ENCODE measurements around the gene TRIP12.
A peak's percentile ranks its signal among the peaks of the same experiment; 100 is the strongest.
"Not testable (repeated sequence)": the region's sequence is repeated elsewhere in the genome, so short reads cannot be mapped to it uniquely, and the experiment has no call there.

The TRIP12 gene

GRCh38 chr2:229921892-229922448 is at the start of gene TRIP12:
TSS of gene TRIP12 (minus strand) at chr2:229922009. CDS start at chr2:229880079, 41,930 bp downstream.
- DNase-seq = peak; percentile 84 to 89

GRCh38 chr2:229971298-229971790 is 49.5 kb upstream of the TRIP12 start:
- no peak for DNase-seq

GRCh38 chr2:229970406-229970805 is 48.6 kb upstream of the TRIP12 start:
- no peak for DNase-seq

DNA sequence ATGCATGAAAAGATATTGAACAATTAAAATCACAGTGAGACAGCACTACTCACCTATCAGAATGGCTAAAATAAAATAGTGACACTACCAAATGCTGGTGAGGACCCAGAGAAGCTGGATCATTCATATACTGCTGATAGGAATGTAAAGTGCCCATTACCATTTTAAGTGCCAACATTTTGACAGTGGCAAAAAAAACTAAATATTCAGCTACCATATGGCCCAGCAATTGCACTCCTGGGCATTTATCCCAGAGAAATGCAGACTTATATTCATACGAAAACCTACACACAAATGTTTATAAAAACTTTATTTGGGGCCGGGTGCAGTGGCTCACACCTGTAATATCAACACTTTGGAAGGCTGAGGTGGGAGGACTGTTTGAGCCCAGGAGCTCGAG is 48.1 kb upstream of the TRIP12 start:
- no peak for DNase-seq

DNA sequence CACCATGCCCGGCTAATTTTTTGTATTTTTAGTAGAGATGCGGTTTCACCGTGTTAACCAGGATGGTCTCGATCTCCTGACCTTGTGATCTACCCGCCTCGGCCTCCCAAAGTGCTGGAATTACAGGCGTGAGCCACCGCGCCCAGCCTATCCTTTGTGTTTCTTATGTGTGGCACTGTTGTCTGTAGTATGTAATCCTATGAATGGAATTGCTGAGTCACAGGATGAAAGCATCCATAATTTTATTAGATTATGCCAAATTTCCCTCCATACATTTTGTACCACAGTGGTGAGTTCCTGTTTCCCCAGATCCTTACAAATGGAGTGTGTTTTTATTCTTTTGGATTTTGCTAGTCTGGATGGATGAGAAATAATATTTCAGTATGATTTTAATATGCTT is 41.8 kb upstream of the TRIP12 start:
- DNase-seq = not testable (repeated sequence)

- DNase-seq = no peak
These were observed 34.7 kb upstream of the TRIP12 start for GRCh38 chr2:229956491-229956890.

DNA sequence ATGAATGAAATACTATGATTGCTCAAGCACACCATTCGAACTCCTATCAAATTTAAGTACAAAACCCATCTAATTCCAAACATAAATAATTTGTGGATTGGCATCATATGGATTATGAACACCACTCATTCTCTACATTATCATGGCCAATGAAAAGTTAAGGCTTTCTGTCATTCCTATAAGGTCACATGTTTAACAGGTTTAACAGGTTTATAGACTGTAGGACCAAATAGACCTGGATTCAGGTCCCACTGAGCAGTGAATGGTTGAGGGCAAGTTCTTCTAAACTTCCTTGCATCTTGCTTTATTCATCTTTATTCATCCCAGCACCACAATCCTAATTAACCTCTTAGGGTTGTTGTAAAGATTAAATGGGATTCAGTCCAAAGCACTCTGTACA is 33.9 kb upstream of the TRIP12 start:
- DNase-seq = no peak

DNA sequence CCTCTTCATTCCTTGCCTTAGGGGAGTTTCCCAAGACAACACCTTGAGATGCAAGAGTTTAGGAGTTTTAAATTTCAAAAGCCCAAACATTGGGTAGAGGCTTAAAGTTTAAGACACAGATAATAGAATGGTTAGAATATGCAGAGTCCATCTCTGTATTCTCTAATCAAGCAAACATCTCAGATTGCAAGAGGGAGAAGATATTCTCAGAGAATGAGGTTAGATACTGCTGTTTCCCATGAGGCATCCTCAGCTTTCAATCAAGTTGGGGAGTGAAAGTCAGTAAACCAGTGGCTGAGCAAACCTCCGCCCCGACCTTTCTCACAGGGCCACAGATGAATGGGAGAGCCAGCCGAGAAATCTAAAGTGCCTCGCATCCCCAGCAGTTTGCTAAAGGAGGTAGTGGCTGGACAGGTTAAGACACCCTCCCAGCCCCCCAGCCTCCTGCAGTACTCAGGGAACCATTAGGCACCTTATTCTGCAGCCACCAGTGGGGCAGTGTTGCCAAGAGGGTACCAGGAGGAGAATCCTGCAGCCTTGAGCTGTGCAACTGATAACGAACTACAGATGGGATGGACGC is 30.5 kb upstream of the TRIP12 start:
- no peak for DNase-seq

DNA sequence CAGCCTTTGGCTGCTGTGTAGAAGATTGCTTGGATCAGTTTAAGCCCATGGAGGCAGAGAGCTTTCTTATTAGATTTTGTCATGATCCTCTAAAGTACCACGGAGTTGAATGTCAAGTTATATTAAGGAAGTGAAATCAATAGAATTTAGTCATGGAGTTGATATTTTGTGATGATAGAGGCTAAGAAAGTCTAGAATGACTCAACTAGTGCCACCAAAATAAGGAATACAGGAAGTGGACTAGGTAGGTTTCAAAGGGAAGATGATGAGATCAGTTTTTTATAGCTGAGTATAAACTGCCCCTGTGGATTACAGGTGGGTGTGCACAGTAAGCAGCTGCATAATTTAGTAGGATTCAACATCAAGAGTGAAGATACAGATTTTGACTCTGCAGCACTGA is 25.7 kb upstream of the TRIP12 start:
- peak in 1 of 2 donors; percentile 14 for DNase-seq

DNA sequence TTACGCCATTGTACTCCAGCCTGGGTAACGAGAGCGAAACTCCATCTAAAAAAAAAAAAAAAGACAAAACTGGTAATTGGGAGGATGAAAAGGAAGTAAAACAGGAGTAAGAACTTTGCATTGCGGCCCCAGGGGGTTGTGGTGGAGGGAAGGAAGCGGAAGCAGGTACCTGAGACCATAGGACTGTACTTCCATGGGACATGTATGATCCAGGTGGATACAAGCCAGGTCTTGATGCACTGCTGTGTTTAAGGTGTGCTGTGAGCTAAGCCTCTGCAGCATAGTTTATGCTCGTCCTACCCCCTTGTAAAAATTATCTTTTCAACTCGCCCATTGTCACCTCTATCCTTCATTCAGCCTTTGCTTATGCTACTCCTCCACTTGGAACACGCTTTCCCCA is 24.2 kb upstream of the TRIP12 start:
- no peak for DNase-seq

GRCh38 chr2:229943770-229944449 is 22.1 kb upstream of the TRIP12 start:
- DNase-seq = peak in 1 of 2 donors; percentile 3

- DNase-seq = no peak
These were observed 21.4 kb upstream of the TRIP12 start for GRCh38 chr2:229943171-229943570.

- DNase-seq = no peak
These were observed 20.9 kb upstream of the TRIP12 start for GRCh38 chr2:229942671-229943070.

DNA sequence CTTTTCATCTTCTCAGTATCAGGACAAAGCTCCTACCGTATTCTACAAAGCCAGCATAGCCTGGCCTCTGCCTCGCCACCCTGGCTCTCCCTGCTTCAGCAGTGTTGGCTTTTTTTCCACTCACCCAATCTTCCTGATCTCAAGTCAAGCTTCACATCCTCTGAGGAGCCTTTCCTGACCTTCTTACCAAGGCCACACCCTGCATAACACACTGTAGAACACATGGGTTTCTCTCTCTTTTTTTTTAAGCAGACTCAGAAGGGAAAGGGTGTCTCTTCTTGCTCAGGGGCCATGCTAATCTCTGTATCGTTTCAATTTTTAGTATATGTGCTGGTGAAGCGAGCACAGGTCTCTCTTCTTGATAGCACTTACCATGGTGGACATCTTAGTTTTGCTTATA is 15.7 kb upstream of the TRIP12 start:
- no peak for DNase-seq

GRCh38 chr2:229931241-229931640 is 9.4 kb upstream of the TRIP12 start:
- no peak for DNase-seq

DNA sequence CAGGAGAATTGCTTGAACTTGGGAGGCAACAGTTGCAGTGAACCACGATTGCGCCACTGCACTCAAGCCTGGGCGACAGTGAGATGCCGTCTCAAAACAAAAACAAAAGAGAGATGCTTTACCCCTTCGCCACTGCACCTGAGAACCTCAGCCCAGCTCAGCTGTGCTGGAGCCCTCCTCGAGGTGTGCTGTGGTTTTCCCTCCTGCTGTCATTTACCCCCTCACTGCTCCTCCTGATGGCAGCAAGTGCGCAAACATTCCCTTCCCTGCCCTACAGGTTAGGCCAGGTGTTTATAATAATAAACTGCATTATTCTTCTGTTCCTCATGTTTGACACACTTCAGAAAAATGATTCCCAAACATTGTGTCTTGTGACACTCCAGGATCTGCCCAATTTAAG is 8.8 kb upstream of the TRIP12 start:
- no peak for DNase-seq

GRCh38 chr2:229927817-229928321 is 6.1 kb upstream of the TRIP12 start:
- DNase-seq = no peak

- no peak for DNase-seq
These were observed 3.4 kb upstream of the TRIP12 start for GRCh38 chr2:229925201-229925600.

DNA sequence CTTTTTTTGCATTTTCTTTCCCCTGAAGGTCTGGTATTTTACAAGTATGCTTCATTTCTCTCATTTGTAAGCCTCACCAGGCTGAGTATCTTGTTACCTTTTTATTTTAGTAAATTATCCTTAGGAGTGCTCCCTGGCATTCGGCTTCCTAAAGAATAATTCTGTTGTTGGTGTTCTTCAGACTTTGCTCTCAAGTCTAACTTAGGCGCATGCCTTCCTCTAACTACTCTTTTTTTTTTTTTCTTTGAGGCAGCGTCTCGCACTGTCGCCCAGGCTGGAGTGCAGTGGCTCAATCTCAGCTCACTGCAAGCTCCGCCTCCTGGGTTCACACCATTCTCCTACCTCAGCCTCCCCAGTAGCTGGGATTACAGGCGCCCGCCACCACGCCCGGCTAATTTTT is 2.7 kb upstream of the TRIP12 start:
- not testable (repeated sequence) for DNase-seq

GRCh38 chr2:229922449-229923386 is 909 bp upstream of the TRIP12 start, which contains the start of gene FBXO36:
TSS of gene FBXO36 (plus strand) at chr2:229922503. CDS start at chr2:229922514, 11 bp downstream.
- peak in 1 of 2 donors; percentile 73 for DNase-seq

DNA sequence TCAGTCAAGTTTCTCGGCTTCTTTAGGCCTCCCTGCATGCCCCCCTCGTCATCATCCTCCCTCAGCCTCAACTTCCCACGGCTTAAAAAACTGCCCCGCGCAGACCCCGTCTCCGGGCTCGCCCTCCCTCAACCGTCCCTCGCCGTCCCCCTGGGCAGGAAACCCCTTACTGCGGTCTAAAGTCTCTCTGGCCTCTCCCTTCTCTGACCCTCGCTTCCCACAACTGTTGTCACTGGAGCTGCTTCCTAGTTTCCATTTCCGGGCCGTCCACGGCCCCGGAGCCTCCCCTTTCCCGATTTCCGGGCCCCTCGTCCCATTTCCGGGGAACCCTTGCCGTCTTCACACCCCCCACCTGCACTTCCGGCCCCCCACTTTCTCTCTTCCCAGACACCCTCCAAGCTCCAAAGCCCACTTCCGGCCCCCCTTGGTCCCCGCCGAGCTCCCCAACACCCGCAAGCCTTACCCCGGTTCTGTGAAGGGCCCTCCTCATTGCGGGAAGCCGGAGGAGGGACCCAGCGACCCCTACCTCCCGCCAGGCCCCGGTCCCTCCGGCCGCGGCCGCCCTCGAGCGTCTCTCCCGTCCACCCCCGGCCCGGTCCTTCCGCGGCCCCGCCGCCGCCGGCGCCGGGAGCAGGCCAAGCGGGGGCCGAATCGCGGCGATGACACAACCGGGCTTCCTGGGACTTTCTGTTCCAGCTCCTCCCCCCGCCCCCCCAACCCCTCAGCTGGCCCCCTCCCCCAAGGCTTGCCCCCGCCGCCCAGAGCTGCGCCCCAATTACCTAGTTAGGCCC is 513 bp downstream of the TRIP12 start:
- peak; percentile 68 to 71 for DNase-seq
